SK-N-MC (cell line): ENCODE data around the gene TPT1.

Source experiments
- EZH2 ChIP-seq: fragments of 200-600 bp; sonication (generic); IDR thresholded peaks from one replicate; pipeline ENCODE4 v1.6.1; 2017; ENCODE audit warnings: antibody characterized with exemption
- POLR2AphosphoS5 ChIP-seq: IDR thresholded peaks from 2 replicates; pipeline ENCODE4 v1.6.1; 2012; ENCODE audit warnings: mild to moderate bottlenecking, low read depth, low read length, borderline replicate concordance

GRCh38 chr13:45362939-45363338, 22.0 kb upstream of the TPT1 start:
- TF ChIP-seq EZH2 (no peak), POLR2AphosphoS5 (no peak)
